DOHH2 (cell line): Measurements from ENCODE around the gene EHBP1L1.

Experiments
- H3F3A ChIP-seq: fragments of 200-600 bp; sonication (generic), shearing (Covaris generic); 2 replicates; pipeline ENCODE4 v1.6.0; 2016; ENCODE audit warnings: antibody characterized with exemption, mild to moderate bottlenecking; ENCODE audit not compliant: control insufficient read depth, insufficient read depth
- H3K27ac ChIP-seq: fragments of 200-600 bp; sonication (generic); 2 replicates; pipeline ENCODE4 v1.5.1; 2014; ENCODE audit warnings: low read depth, mild to moderate bottlenecking, low read length, moderate library complexity
- H3K27me3 ChIP-seq: fragments of 200-600 bp; sonication (generic); 2 replicates; pipeline ENCODE4 v1.6.1; 2014; ENCODE audit warnings: mild to moderate bottlenecking, low read length, mixed read lengths; ENCODE audit not compliant: control insufficient read depth
- H3K36me3 ChIP-seq: fragments of 200-600 bp; sonication (generic); 2 replicates; pipeline ENCODE4 v1.6.1; 2014; ENCODE audit warnings: mild to moderate bottlenecking, low read length, moderate library complexity, mixed read lengths; ENCODE audit not compliant: control insufficient read depth
- H3K4me1 ChIP-seq: fragments of 200-600 bp; sonication (generic); 2 replicates; pipeline ENCODE4 v1.6.1; 2014; ENCODE audit warnings: mild to moderate bottlenecking, low read length, mixed read lengths; ENCODE audit not compliant: control insufficient read depth
- H3K4me2 ChIP-seq: fragments of 200-600 bp; sonication (generic); 2 replicates; pipeline ENCODE4 v1.6.0; 2014; ENCODE audit warnings: mild to moderate bottlenecking, low read length, moderate library complexity
- H3K4me3 ChIP-seq: fragments of 200-600 bp; sonication (generic); 2 replicates; pipeline ENCODE4 v1.5.1; 2014; ENCODE audit warnings: mild to moderate bottlenecking, low read length, mixed read lengths
- H3K79me2 ChIP-seq: fragments of 200-600 bp; sonication (generic); 2 replicates; pipeline ENCODE4 v1.6.1; 2014; ENCODE audit warnings: mild to moderate bottlenecking, low read length, mixed read lengths; ENCODE audit not compliant: control insufficient read depth
- H3K9me2 ChIP-seq: fragments of 200-600 bp; sonication (generic); replicated peaks from 2 replicates; pipeline ENCODE4 v1.6.1; 2014; ENCODE audit warnings: mild to moderate bottlenecking, low read length, mixed read lengths; ENCODE audit not compliant: control insufficient read depth
- H3K9me3 ChIP-seq: fragments of 200-600 bp; sonication (generic); 2 replicates; pipeline ENCODE4 v1.6.1; 2014; ENCODE audit warnings: antibody characterized with exemption, low read length, mixed read lengths; ENCODE audit not compliant: control insufficient read depth, insufficient read depth
- H4K20me1 ChIP-seq: fragments of 200-600 bp; sonication (generic); 2 replicates; pipeline ENCODE4 v1.6.0; 2014; ENCODE audit warnings: low read depth, mild to moderate bottlenecking, antibody characterized with exemption, low read length, moderate library complexity; ENCODE audit not compliant: control insufficient read depth, insufficient read depth
- CTCF ChIP-seq: fragments of 200-600 bp; sonication (generic); IDR thresholded peaks from one replicate; pipeline ENCODE4 v1.5.1; 2014; ENCODE audit warnings: antibody characterized with exemption, mild to moderate bottlenecking, low read depth, low read length; ENCODE audit not compliant: poor library complexity, severe bottlenecking
- EZH2phosphoT487 ChIP-seq: fragments of 200-600 bp; sonication (generic); IDR thresholded peaks from 2 replicates; pipeline ENCODE4 v1.6.1; 2017; ENCODE audit warnings: borderline replicate concordance, mild to moderate bottlenecking, antibody characterized with exemption, low read length, moderate library complexity, mixed read lengths

The EHBP1L1 gene

GRCh38 chr11:65542738-65543390, 33.0 kb upstream of the EHBP1L1 start:
- Histone ChIP-seq H3K27ac (no peak overlapping the region), H3K4me1 (peaks cover 45% of the 10 kb centered on the region), H3K27me3 (no peaks in the 10 kb centered on the region), H3K79me2 (no peaks in the 10 kb centered on the region), H3K4me3 (no peak overlapping the region), H3K9me3 (no peaks in the 10 kb centered on the region), H4K20me1 (no peaks in the 10 kb centered on the region), H3K4me2 (no peak overlapping the region), H3K36me3 (peaks cover 6% of the 10 kb centered on the region; the same call in 1 of the 2 replicates), H3F3A (peaks cover 16% of the 10 kb centered on the region), H3K9me2 (no peaks in the 10 kb centered on the region)
- TF ChIP-seq EZH2phosphoT487 (no peak), CTCF (no peak)

- Histone ChIP-seq H3F3A (peaks cover 16% of the 10 kb centered on the region), H3K4me3 (peak overlapping the region; percentile 53), H3K79me2 (no peaks in the 10 kb centered on the region), H3K9me2 (no peaks in the 10 kb centered on the region), H3K27ac (peak overlapping the region; percentile 75), H3K4me1 (peaks cover 49% of the 10 kb centered on the region), H3K4me2 (peak overlapping the region; percentile 66), H4K20me1 (no peaks in the 10 kb centered on the region), H3K36me3 (no peaks in the 10 kb centered on the region), H3K9me3 (no peaks in the 10 kb centered on the region), H3K27me3 (no peaks in the 10 kb centered on the region)
- TF ChIP-seq EZH2phosphoT487, result no peak
- TF ChIP-seq CTCF, result no peak
These were observed 30.0 kb upstream of the EHBP1L1 start for GRCh38 chr11:65545853-65546216.

- peak overlapping the region; percentile 53 for H3K4me3 ChIP-seq
- TF ChIP-seq CTCF (no peak), EZH2phosphoT487 (no peak)
- no peaks in the 10 kb centered on the region for H4K20me1 ChIP-seq
- H3K4me1 ChIP-seq, result peaks cover 49% of the 10 kb centered on the region
- no peaks in the 10 kb centered on the region for H3K9me3 ChIP-seq
- H3F3A ChIP-seq, result peaks cover 16% of the 10 kb centered on the region
- H3K4me2 ChIP-seq, result peak overlapping the region; percentile 66
- H3K36me3 ChIP-seq, result no peaks in the 10 kb centered on the region
- no peaks in the 10 kb centered on the region for H3K79me2 ChIP-seq
- no peaks in the 10 kb centered on the region for H3K9me2 ChIP-seq
- no peaks in the 10 kb centered on the region for H3K27me3 ChIP-seq
- H3K27ac ChIP-seq, result peak overlapping the region; percentile 75
These were observed 29.5 kb upstream of the EHBP1L1 start for GRCh38 chr11:65546217-65546958.
